GM21723 (cell line): ENCODE measurements around the gene STK17A.

Source experiments
- ATAC-seq: cut with Tn5 transposase; IDR thresholded peaks from one replicate; pipeline ENCODE4 v1.9.1; 2021; ENCODE audit warnings: mild to moderate bottlenecking, moderate library complexity; ENCODE audit not compliant: unreplicated experiment

Gene STK17A

DNA sequence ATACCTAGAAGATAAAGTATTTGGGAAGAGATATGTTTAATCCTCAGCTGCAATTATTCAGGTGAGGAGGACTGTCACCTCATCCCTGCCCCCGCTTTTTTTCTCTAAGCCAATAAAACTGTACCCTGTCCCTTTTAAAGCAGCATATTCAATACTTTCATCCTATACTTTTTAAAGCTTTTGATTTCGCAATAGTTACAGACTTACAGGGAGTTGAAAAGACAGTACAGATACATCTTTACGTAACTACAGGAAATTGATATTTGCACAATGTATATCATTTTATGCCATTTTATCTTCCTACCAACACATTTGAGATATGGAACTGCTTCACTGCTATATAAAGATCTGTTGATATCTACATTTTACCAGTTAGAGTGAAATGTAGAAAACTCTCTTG, 47.6 kb downstream of the STK17A start:
- no peak for ATAC-seq

DNA sequence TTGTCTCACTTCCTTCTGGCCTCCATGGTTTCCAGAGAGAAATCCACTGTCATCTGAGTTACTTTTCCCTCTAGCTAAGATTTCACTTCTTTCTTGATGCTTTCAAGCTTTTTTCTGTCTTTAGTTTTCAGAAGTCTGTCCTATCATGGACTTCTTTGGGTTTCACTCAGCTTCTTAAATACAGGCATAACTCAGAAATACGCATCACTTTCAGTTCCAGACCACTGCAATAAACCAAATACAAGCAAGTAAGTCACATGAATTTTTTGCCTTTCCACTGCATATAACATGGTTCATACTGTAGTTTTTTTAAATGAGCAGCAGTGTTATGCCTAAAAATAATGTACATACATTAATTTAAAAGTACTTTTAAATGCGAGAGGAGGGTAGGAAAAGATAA, 48.7 kb downstream of the STK17A start:
- peak; percentile 52 for ATAC-seq

DNA sequence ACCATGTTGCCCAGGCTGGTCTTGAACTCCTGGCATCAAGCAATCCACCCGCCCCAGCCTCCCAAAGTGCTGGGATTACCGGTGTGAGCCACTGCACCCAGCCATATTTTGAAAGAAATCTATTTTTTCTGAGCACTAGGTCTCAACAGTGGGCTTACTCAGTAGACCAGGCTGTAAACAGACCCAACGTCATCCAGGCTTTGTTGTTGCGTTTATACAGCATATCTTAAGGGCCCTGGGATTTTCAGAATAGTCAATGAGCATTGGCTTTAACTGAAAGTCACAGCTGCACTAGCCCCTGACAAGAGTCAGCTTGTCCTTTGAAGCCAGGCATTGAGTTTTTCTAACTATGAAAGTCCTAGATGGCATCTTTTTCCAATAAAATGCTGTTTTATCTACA, 49.8 kb downstream of the STK17A start:
- ATAC-seq, result no peak

DNA sequence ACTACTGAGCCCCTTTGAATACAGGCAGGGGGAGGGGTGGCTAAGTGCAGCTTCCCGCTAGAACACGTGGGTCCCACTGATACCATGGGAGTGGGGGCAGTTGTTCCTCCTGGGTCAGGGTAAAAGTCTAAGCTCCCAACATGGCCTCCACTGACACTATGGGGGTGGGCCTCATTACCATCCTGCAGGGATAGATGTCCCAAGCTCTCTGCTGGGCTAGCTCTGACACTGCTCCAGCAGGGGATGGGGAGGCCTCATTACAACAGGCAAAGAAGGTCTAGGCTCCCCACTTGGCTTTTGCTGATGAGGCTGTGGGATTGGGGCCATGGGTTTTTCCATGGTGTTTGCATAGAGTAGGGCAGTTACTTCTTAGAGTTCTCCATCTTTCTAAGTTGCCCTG, 51.5 kb downstream of the STK17A start:
- ATAC-seq, result no peak

DNA sequence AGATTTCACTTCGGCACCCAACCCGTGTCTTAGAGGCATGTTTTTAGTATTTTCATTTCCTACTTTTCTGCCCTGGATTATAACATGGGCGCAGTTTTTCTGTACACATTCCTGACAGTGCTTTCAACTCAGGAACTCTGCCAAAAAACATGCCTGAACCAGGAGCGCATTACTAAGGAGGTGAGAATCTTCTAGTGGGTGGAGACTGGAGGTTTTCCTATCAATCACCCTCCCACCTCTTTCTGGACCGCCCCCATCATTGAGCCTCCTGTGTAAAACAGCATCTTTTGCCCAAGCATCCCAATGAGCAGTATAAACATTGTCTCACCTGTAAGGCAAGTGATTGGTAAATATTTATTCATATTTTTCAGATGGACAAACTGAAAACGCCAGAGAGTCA, 53.2 kb downstream of the STK17A start:
- no peak for ATAC-seq

DNA sequence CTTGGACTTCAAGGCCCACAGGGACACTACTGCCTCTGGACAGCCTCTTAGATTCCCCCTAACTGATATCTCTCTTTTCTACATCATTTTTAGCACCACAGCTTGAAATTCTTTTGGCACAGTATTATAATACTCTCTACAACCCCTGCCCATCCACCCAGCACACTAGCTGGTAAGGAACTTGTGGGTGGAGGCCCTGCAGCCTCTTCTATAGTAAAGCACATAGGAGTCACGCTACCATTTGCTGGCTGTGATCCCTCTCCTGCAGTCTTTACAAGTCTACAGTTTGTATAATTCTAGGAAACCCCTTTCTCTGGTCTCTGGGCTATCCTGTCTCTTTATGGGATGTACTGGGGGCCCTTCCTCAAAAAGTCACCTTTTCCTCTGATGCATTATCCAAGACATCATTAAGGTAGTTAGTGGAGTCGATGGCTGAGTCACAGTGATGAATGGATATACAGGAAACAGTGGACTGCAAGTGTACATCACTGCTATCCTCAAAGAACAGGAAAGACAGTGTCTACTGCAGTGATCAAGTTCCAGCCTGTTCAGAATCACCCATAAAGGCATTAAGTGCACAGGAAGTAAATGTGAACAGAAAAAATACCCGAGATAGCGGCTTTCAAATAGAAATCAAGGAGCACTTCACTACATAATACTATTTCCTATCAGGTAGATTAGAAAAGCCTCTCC, 54.4 kb downstream of the STK17A start:
- ATAC-seq, result no peak

DNA sequence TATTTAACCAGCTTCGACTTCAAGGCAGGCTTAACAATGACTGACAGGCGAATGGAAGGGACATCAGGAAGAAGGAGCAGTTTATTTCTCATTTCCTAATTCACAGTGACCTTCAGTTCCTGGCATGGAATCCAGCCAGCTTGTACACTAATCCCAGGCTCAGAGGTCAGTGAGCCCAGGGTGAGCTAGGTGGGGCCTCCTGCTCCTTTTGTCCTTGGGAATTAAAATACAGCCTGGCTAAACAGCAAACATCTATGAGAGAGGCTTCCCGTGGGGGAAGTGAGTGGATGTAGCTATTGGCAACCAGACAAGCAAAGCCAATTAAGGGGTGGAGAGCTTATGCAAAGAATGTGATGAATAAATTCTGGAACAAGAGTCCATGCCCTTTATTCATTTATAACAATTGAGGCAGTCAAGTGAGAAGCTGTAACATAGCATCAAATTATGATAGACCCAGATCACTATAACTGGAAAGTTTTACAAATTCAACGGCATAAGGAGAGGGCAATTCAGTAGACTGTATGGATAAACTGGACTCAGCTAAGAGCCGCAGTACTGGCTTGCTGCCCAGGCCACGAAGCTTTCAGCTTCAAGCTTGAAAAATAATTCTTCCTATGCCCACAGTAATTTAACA, 57.1 kb downstream of the STK17A start:
- ATAC-seq, result no peak

DNA sequence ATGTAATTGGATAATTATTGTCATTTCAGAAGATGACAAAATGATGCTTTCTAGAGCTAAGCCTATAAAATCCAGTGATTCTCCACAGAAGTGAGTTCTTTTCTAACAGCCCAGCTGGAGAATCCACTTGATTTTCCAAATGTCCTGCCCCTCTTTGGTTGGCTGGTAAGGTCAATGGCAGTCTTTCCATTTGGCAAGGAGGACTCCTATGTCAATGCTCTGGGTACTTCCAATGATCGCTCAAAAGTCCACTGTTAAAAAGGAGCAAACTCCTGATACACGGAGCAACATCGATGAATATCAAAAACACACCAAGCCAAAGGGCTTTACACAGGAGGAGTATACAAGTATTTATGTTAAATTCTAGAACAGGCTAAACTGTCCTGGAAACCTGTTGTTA, 57.8 kb downstream of the STK17A start:
- no peak for ATAC-seq

DNA sequence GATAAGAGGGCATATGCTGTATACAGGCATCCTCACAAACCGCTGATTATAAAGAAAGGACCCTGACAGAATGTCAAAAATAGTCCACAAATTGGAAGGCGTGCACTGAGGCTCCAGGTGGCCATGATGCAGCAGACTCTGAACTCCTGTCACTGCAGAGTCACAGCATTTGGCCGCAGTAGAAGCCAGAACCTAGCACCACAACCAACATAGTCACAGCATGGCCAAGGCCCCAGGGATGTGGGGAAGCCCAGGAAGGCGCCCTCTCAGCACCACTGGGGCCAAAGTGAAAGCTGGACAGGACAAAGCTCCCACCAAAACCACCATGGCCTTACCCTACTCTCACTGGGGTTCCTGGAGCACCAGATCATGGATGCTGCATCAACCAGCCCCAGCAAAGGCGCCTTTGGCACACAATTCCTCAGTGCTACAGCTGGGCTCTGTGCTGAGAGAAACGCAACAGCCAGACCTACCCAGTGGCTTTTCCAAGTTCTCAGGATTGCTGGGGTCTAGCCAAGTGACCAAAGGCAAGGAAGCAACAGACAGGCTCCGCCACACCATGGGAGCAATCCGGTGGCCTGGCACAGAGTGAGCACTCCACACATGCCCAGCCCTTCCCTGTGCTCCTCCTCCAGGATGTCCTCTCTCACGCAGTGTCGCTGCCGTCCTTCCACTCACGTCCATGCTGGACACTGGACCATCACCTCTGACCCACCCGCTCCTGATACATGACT, 60.2 kb downstream of the STK17A start:
- ATAC-seq, result no peak

DNA sequence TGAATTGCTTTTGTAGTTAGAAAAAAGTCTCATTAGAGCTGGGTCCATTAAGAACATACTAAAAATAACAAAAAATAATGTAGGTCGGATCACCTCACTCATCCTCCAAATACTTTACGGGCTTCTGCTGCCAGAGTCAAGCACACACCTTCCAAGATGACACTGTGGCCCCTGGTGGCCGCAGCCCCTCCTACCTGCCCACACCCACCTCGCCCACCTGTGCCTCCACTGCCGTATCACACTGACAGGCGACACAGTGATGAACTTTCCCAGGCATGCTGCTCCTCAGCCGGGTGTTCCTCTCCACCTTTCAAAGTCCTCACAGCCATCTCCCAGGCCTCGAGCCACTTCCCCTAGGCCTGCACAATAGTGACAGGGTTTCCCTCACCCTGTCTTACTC, 60.9 kb downstream of the STK17A start:
- no peak for ATAC-seq

DNA sequence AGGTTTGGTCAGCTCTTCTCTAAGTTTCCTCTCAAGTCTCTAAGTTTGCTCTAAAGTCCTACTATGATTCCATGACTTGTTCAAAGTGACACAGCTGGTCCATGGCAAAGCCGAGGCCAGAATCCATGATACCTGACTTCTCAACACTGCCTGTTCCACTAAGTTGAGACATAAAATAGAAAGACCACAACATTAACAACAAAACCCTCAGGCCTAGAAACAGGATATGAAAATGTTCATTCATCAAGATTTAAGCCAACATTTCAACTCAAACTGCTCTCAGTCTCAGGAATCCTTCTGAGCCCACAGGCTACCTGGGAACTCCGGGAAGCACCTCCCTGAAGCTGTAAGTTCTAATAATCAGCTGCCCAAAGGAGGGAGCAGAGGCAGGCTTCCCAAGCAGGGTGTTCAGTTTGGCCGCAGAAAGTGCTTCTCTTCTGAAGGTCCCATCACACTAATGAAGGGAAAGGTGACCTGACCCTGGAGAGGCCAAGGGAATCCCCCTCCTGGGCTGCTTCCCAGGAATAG, 62.9 kb downstream of the STK17A start:
- no peak for ATAC-seq

DNA sequence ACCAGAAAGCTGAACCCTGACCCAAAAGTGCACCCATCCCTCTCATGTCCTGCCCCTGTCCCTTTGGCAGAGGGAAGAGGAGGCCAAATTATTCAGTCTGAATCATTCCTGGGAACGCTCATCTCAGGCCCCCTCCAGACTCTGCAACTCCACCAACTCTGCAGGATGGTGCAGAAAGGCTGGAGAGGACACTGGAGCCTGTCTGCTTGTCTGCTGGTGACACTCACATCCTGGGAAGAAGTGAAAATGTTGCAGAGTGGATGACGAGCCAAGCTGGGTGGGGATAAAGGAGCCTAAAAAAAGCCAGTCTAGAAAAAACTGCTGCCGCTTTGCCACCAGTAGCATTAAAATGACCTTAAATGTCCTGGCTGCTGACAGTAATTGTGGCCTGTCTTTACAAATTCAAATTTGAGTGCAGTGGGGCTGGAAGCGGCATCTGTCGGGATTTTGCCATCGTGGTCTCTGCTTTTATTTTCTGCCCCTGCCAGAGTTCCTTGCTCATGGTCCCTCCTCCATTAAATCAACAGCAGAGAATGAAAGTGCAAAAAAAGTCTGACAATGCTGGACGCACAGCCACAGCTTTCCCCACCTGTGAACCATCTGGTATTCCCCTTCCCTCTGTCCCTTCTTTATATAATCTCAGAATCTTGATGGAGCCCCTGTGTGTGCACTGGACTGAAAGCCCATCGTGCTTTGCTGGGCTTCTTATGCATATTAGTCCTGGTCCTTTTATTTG, 63.9 kb downstream of the STK17A start:
- no peak for ATAC-seq

DNA sequence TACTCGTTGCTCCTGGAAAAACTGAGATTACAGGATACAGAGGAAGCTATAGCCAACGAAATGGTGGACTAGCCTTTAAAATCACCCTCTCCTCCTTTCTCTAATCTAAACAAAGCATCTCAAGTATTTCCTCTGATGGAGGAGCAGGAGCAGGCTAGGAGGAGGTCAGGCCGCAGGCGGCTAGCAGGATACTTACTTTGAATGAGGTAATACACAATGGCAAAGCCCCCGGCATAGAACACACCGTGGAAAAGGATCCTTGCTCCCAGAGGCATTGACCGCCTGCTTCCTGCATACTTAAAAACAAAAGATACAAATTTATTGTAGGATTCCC, 64.4 kb downstream of the STK17A start:
- no peak for ATAC-seq

DNA sequence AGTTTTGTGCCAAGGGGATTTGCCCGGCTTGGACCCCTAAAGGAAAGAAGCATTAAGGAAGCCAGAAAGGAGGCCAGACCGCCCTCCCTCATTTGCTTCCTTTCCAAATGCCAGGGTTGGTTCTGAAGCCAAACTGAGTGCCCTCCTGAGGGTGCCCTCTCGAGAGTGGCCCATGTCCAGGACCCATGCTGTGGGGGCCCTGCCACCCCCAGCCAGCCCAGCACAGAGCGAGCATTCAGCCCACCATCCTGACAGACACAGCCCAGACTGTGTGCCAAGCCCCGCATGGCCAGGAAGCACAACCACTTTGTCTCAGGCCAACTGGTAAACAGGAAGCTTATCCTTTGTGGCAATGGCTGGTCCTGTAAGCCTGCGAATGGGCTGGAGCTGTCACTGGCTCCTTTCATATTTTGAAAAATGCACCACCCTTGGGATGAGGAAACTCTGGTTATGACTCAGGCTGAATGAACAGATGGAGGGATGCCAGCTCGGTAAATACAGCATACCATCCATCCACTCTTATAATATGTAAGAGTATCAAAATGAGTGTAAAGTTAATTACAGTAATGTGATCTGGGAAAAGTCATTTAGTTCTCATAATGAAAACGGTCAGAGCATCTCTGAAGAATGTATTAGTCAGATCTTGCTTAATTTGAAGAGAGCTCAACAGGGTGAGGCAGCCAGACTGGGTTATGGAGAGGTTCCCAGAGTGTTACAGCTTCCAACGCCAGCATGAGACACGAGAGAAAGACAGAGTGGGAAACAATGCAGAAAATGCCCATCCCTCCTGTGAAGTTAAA, 65.0 kb downstream of the STK17A start:
- ATAC-seq, result peak; percentile 14

DNA sequence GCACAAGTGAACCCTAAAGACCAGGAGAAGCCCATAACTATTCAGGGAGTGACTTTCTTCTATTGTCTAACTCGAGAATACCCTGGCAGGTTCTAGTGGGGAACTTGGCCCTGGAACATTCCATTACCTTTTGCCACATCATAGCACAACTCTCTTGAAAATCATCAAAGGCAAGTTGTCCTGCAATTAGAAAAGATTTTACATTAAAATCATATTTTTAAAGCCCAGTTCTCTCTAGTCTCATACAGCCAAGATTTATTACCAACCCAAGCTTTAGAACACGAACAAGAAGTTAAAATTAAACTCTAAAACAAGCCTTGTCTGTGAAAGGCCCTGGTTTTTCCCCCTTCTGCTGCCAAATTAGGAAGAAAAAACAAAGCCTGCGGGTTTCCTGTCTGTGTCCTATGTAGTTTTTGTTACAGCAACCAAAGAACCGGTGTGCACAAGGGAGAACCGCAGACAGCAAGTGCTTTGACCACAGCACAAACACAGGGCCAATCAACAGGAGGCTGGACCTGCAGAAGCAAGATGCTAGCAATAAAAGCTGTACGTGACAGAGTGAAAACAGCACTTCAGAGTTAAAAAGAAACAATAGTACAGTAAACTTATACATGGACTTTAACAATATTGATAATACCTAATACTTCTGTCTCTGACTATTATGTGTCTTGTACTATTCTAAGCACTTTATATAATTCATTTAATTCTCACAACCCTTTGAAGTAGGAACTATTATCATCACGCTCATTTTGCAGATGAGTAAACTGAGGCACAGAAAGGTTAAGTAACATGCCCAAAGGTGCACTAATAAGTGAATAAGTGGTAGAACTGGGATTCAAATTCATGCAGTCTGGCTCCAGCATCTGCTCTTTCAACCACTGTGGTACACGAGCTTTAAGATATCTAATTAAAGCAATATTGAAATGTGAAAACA, 65.8 kb downstream of the STK17A start:
- ATAC-seq, result peak; percentile 64

DNA sequence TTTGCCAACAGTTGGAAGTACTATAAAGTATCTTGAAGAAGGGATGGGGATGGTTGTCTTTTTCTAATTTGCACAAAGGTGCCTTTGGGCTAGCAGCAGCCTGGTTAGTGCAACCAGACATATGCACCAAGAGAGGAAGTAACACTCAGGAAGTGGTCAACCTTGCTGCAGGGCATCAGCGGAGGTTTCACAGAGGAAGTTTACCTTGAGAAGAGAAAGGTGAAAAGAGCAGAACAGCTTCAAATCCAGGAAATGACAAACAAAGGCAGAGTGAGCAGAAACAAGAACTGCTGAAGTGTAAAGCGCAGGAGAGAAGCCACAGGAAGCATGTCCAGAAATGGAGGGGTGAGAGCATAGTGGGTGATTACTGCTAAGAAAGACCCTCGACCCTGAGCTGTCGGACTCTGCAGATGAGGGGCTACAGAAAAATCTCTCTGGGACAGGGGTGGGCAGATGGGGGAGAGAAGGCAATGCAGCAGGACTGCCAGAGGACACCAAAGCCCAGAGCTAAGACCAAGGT, 66.9 kb downstream of the STK17A start:
- ATAC-seq, result peak; percentile 65

DNA sequence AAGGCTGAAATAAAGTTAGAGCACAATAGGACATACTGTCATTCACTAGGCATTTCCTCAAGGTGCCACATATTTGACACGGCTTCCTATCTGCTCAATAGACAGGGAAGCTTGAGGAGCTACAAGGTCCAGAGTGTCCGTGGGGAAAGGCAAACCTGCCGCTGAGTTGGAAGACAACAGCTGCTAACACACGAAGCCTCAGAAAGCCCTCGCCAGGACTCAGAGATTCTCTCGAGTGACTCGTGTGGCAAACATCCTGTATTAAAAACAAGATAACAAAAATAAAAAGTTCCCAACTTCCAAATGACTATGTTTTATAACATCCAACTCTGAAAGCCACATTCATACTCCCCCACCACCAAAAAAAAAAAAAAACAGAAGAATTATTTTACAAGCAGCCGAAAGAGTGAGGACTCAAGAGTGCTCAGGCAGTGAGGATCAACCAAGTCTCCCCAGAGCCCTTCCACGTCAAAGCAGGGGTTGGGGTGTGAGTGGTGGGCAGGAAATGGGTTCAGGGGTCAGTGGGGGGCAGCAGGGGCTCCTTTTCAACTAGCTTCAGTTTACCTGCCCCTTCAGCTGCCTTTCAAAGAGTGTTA, 67.6 kb downstream of the STK17A start:
- ATAC-seq, result no peak

DNA sequence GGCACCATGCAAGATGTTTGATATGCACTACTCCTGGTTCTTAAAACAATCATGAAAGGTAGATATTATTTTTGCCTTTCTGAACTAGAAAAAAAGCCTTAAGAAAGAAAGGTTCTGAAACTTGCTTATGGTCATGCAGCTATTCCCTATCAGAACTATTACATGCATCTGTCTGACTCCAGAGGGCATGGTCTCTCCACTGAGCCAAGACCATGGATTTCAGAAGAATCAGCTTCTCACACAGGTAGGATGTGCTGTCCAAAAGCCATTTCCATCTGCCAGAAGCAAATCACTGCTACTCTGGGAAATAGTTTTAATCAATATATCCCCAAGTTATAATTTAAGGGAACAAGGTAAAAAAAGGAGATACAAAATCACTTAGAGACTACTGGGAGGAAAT, 69.5 kb downstream of the STK17A start:
- ATAC-seq, result no peak

DNA sequence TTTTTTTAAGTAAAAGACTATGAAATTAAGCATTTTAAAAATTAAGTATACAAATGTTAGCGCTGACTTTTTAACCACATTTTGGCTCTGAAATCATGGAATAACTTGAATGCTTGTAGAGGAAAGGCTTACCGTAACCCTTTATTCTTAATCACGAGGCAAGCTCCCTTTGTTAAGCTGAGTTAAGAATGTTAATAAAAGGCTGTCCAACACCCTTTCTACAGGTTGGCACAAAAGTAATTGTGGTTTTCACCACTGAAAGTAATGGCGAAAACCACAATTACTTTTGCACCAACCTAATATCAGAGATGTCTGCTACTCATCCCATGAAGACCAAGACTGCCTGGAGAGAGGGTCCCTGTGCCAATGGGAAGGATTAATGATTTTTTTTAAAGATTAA, 70.6 kb downstream of the STK17A start:
- ATAC-seq, result no peak
